HCT116 (cell line): Measurements from ENCODE around the gene TBPL1.

Experiments
- CEBPB ChIP-seq: IDR thresholded peaks from 2 replicates; pipeline ENCODE4 v1.6.1; 2012; ENCODE audit warnings: low read depth
- CTCF ChIP-seq, 3 experiments: fragments of 200-600 bp in 1 of 3; sonication (generic) in 1 of 3; IDR thresholded peaks in 2 of 3; conservative IDR thresholded peaks in 1 of 3; 2 replicates each; pipeline ENCODE4 v1.5.1; 2012 to 2017; ENCODE audit warnings: low read depth in 2 of 3, low read length in 2 of 3, antibody characterized with exemption in 1 of 3, borderline replicate concordance in 1 of 3, control low read depth in 1 of 3, mild to moderate bottlenecking in 1 of 3, mixed read lengths in 1 of 3, mixed run types in 1 of 3, moderate library complexity in 1 of 3; ENCODE audit not compliant: insufficient read depth in 1 of 3
- EZH2 ChIP-seq: fragments of 200-600 bp; sonication (generic); IDR thresholded peaks from 2 replicates; pipeline ENCODE4 v1.6.1; 2017; ENCODE audit warnings: antibody characterized with exemption, mixed run types
- EZH2phosphoT487 ChIP-seq: fragments of 200-600 bp; IDR thresholded peaks from 2 replicates; pipeline ENCODE4 v1.6.1; 2018; ENCODE audit warnings: antibody characterized with exemption, borderline replicate concordance
- JUND ChIP-seq: IDR thresholded peaks from 2 replicates; pipeline ENCODE4 v1.6.1; 2012
- MAX ChIP-seq: IDR thresholded peaks from 2 replicates; pipeline ENCODE4 v1.6.1; 2012
- POLR2A ChIP-seq: IDR thresholded peaks from 2 replicates; pipeline ENCODE4 v1.7.0; 2011; ENCODE audit warnings: borderline replicate concordance; ENCODE audit not compliant: insufficient read depth, insufficient read length; ENCODE audit errors: extremely low read depth
- POLR2AphosphoS5 ChIP-seq: IDR thresholded peaks from 2 replicates; pipeline ENCODE4 v1.6.1; 2011; ENCODE audit warnings: mild to moderate bottlenecking, low read depth, low read length, moderate library complexity
- REST ChIP-seq: IDR thresholded peaks from 2 replicates; pipeline ENCODE4 v1.6.1; 2012; ENCODE audit warnings: low read depth
- SIN3A ChIP-seq: IDR thresholded peaks from 2 replicates; pipeline ENCODE4 v1.6.1; 2012; ENCODE audit warnings: low read depth
- YY1 ChIP-seq: IDR thresholded peaks from 2 replicates; pipeline ENCODE4 v1.6.1; 2011; ENCODE audit warnings: low read length, low read depth, moderate library complexity, mild to moderate bottlenecking; ENCODE audit not compliant: insufficient replicate concordance; ENCODE audit errors: extremely low read depth

- TF ChIP-seq CTCF (IDR thresholded peaks at IDR 0.05 in 2 of 3, conservative IDR thresholded peaks at IDR 0.05 in 1 of 3; ENCODE audit: borderline replicate concordance in 1 of 3, insufficient read depth in 1 of 3, low read depth in 2 of 3, low read length in 2 of 3), result no peak
- no peak for TF ChIP-seq POLR2A
- no peak for TF ChIP-seq CEBPB
- TF ChIP-seq EZH2phosphoT487, result no peak
- no peak for TF ChIP-seq MAX
- TF ChIP-seq JUND, result no peak
- TF ChIP-seq REST, result no peak
- TF ChIP-seq YY1, result no peak
- TF ChIP-seq EZH2, result no peak
- TF ChIP-seq POLR2AphosphoS5, result no peak
- no peak for TF ChIP-seq SIN3A
These were observed 49.2 kb upstream of the TBPL1 start for GRCh38 chr6:133903855-133904254.
